HL-60 (cell line): ENCODE measurements around the gene REEP2.

ENCODE experiments used
- DNase-seq, 2 experiments: peaks; one replicate each; pipeline ENCODE4 v3.0.0-alpha.2; 2010 to 2020; ENCODE audit warnings: low read depth in 1 of 2, low spot score in 1 of 2
- H3K27ac ChIP-seq: fragments of 250-450 bp; sonication (Bioruptor Pico); replicated peaks from 2 replicates; pipeline ENCODE4 v1.5.1; 2020; ENCODE audit warnings: mild to moderate bottlenecking, moderate library complexity
- H3K27me3 ChIP-seq: fragments of 250-450 bp; sonication (Bioruptor Pico); 2 replicates; pipeline ENCODE4 v1.5.1; 2021; ENCODE audit warnings: mild to moderate bottlenecking, moderate library complexity; ENCODE audit not compliant: insufficient read depth, poor library complexity, severe bottlenecking
- H3K4me3 ChIP-seq: replicated peaks from 2 replicates; pipeline ENCODE4 v1.5.1; 2011; ENCODE audit warnings: mild to moderate bottlenecking, control low read depth, low read length; ENCODE audit not compliant: insufficient read depth
- CTCF ChIP-seq: IDR thresholded peaks from one replicate; pipeline ENCODE4 v1.5.1; 2011; ENCODE audit warnings: low read length, control low read depth, inconsistent platforms; ENCODE audit not compliant: insufficient read depth
- GABPA ChIP-seq: IDR thresholded peaks from 2 replicates; pipeline ENCODE4 v1.6.1; 2012; ENCODE audit warnings: low read depth
- POLR2AphosphoS5 ChIP-seq: IDR thresholded peaks from 2 replicates; pipeline ENCODE4 v1.6.1; 2012; ENCODE audit warnings: low read depth
- SPI1 ChIP-seq: IDR thresholded peaks from 2 replicates; pipeline ENCODE4 v1.6.1; 2012; ENCODE audit warnings: low read depth, mild to moderate bottlenecking, borderline replicate concordance
- TF ChIP-seq, protein P1 (sequence below): IDR thresholded peaks from 2 replicates; pipeline ENCODE4 v1.6.1; 2012; ENCODE audit warnings: low read depth; ENCODE audit not compliant: insufficient replicate concordance

REEP2 gene

DNA sequence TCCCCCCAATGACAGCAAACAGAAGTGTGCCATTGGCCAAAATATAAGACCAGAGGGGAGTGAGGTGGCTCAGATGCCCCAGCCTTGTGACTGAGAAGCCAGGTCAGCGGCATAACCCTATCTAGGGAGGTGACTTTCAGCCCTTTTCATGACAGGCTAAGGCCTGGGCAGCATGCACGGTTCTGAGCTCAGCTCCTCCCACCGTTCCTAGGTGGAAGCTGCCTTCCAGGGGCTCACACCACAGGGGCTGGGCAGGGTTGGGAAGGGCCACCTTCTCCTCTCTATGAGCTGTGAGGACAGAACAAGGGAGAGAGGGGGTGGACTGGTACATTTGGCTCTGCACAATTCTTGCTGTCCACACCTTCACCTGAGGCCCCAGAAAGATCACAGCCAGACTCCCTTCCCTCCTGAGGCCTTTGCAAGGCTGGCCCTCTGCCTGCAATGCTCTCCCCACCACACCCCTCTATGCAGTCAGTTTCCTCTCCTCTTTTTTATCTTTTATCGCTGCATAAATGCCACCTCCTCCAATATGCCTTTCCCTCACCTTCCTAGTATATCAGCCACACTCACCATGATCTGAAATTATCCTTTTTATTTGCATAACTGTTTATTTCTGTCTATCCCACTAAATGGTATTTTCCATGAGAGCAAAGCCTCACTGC, 21.3 kb downstream of the REEP2 start:
- no peaks in the 10 kb centered on the region for H3K27me3 ChIP-seq
- TF ChIP-seq CTCF (no peak), GABPA (no peak), SPI1 (no peak), POLR2AphosphoS5 (no peak)
- TF ChIP-seq, protein P1, sequence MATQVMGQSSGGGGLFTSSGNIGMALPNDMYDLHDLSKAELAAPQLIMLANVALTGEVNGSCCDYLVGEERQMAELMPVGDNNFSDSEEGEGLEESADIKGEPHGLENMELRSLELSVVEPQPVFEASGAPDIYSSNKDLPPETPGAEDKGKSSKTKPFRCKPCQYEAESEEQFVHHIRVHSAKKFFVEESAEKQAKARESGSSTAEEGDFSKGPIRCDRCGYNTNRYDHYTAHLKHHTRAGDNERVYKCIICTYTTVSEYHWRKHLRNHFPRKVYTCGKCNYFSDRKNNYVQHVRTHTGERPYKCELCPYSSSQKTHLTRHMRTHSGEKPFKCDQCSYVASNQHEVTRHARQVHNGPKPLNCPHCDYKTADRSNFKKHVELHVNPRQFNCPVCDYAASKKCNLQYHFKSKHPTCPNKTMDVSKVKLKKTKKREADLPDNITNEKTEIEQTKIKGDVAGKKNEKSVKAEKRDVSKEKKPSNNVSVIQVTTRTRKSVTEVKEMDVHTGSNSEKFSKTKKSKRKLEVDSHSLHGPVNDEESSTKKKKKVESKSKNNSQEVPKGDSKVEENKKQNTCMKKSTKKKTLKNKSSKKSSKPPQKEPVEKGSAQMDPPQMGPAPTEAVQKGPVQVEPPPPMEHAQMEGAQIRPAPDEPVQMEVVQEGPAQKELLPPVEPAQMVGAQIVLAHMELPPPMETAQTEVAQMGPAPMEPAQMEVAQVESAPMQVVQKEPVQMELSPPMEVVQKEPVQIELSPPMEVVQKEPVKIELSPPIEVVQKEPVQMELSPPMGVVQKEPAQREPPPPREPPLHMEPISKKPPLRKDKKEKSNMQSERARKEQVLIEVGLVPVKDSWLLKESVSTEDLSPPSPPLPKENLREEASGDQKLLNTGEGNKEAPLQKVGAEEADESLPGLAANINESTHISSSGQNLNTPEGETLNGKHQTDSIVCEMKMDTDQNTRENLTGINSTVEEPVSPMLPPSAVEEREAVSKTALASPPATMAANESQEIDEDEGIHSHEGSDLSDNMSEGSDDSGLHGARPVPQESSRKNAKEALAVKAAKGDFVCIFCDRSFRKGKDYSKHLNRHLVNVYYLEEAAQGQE = no peak
- DNase-seq = no peak
- no peak overlapping the region for H3K4me3 ChIP-seq
- no peak overlapping the region for H3K27ac ChIP-seq

- no peak for DNase-seq
- H3K27ac ChIP-seq = no peak overlapping the region
- no peaks in the 10 kb centered on the region for H3K27me3 ChIP-seq
- no peak for TF ChIP-seq GABPA
- no peak for TF ChIP-seq SPI1
- TF ChIP-seq, protein P1 = no peak
- no peak for TF ChIP-seq CTCF
- H3K4me3 ChIP-seq = no peak overlapping the region
Observed at GRCh38 chr5:138461343-138462125, 22.7 kb downstream of the REEP2 start.

- Histone ChIP-seq H3K27me3 (no peaks in the 10 kb centered on the region), H3K27ac (peak overlapping the region; percentile 94), H3K4me3 (peak overlapping the region; percentile 42)
- no peak for DNase-seq
- TF ChIP-seq CTCF (no peak), SPI1 (no peak)
Observed at GRCh38 chr5:138463419-138464007, 24.7 kb downstream of the REEP2 start.
